Measurements from ENCODE around the gene DBNL. TPM values are rescaled to one million over a fixed set of nuclear protein-coding genes. Genes with fewer than 3 reads are reported as not detected.

DBNL gene
- total and polyA plus RNA-seq, 4 donors: 80.1 to 105 (median 93.8) TPM

- Histone ChIP-seq H3K27ac (ENCODE audit: low read depth in 1 of 2, low read length in 2 of 2) (no peak overlapping the region), H3K4me3 (ENCODE audit: low read length in 2 of 2) (no peak overlapping the region), H3K27me3 (ENCODE audit: control insufficient read depth in 1 of 2, insufficient read depth in 2 of 2, low read length in 1 of 2) (no peaks in the 10 kb centered on the region), H3K9me3 (ENCODE audit: control insufficient read depth, low read length) (no peaks in the 10 kb centered on the region), H3K4me1 (ENCODE audit: control insufficient read depth in 1 of 2, insufficient read depth in 2 of 2, low read length in 2 of 2) (no peaks in the 10 kb centered on the region), H3K36me3 (ENCODE audit: control insufficient read depth in 1 of 2, insufficient read depth in 2 of 2, low read length in 1 of 2) (peaks cover 3 to 6% of the 10 kb centered on the region in 2 donors)
- ATAC-seq (ENCODE audit: low FRiP score): no peak
- peak in 1 of 2 donors; percentile 41 for DNase-seq
- intact Hi-C loops (cut with DNase I): loop anchor here in 1 of 2 donors (10.0 kb wide), 1 partner anchor 507 kb away; no protein-coding TSS in a partner anchor
- 89 to 92% methylated on average over 30 of the region's 30 CpGs for WGBS, 2 donors
These were observed 13.6 kb downstream of the DBNL start for GRCh38 chr7:44057849-44058758.

- DNase-seq (peak in 1 of 2 donors; percentile 40), ATAC-seq (ENCODE audit: low FRiP score) (no peak)
- Histone ChIP-seq H3K27me3 (ENCODE audit: control insufficient read depth in 1 of 2, insufficient read depth in 2 of 2, low read length in 1 of 2) (no peaks in the 10 kb centered on the region), H3K27ac (ENCODE audit: low read depth in 1 of 2, low read length in 2 of 2) (no peak overlapping the region), H3K36me3 (ENCODE audit: control insufficient read depth in 1 of 2, insufficient read depth in 2 of 2, low read length in 1 of 2) (peaks cover 3 to 6% of the 10 kb centered on the region in 2 donors), H3K4me1 (ENCODE audit: control insufficient read depth in 1 of 2, insufficient read depth in 2 of 2, low read length in 2 of 2) (no peaks in the 10 kb centered on the region), H3K4me3 (ENCODE audit: low read length in 2 of 2) (no peak overlapping the region), H3K9me3 (ENCODE audit: control insufficient read depth, low read length) (no peaks in the 10 kb centered on the region)
- 86 to 90% methylated on average over 7 of the region's 7 CpGs for WGBS, 2 donors
- intact Hi-C loops (cut with DNase I): loop anchor here in 1 of 2 donors (10.0 kb wide), 1 partner anchor 506 kb away; no protein-coding TSS in a partner anchor
These were observed 14.3 kb downstream of the DBNL start for GRCh38 chr7:44058759-44059218.

GRCh38 chr7:44059219-44060090 is 15.0 kb downstream of the DBNL start:
- DNase-seq: peak; percentile 44 to 55
- intact Hi-C loops (cut with DNase I): loop anchor here in 1 of 2 donors (10.0 kb wide), 1 partner anchor 505 kb away; no protein-coding TSS in a partner anchor
- no peak overlapping the region for H3K27ac ChIP-seq (ENCODE audit: low read depth in 1 of 2, low read length in 2 of 2)
- H3K4me1 ChIP-seq (ENCODE audit: control insufficient read depth in 1 of 2, insufficient read depth in 2 of 2, low read length in 2 of 2): no peaks in the 10 kb centered on the region
- no peak overlapping the region for H3K4me3 ChIP-seq (ENCODE audit: low read length in 2 of 2)
- H3K27me3 ChIP-seq (ENCODE audit: control insufficient read depth in 1 of 2, insufficient read depth in 2 of 2, low read length in 1 of 2): no peaks in the 10 kb centered on the region
- H3K36me3 ChIP-seq (ENCODE audit: control insufficient read depth in 1 of 2, insufficient read depth in 2 of 2, low read length in 1 of 2): peaks cover 3 to 6% of the 10 kb centered on the region in 2 donors
- WGBS, 2 donors: 89 to 91% methylated on average over 14 of the region's 14 CpGs
- no peaks in the 10 kb centered on the region for H3K9me3 ChIP-seq (ENCODE audit: control insufficient read depth, low read length)
- ATAC-seq (ENCODE audit: low FRiP score): no peak

DNA sequence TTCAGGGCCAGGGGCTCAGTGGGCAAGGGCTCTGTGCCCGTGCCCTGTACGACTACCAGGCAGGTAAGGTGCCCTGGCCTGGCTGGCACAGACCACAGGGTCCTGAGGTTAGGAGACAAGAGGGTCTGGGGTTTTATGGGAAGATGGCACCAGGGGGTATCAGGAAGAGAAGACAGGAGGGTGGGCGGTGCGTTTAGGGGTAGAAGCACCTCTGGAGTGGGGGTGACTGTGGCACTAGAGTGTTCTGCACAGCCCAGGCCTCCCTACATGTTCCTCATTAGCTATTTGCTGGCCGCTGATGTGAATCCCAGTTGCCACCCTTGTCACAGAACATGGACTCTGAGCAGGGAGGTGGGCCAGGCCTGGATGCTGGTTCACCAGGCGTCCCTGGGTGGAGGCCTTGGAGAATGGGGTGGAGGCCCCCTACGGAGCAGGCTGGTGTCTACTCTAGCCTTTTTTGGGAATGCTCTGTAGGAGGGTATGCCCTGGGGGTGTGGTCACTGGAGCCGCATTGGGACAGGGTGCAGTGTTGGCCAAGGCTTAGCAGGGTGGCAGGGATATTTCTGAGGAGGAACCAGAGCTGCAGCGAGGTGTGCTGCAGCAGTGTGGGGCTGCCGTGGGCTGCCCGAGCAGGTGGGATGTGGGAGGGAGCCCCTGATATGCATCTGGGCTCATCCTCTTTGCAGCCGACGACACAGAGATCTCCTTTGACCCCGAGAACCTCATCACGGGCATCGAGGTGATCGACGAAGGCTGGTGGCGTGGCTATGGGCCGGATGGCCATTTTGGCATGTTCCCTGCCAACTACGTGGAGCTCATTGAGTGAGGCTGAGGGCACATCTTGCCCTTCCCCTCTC is 15.8 kb downstream of the DBNL start:
- Histone ChIP-seq H3K4me1 (ENCODE audit: control insufficient read depth in 1 of 2, insufficient read depth in 2 of 2, low read length in 2 of 2) (no peaks in the 10 kb centered on the region), H3K9me3 (ENCODE audit: control insufficient read depth, low read length) (no peaks in the 10 kb centered on the region), H3K36me3 (ENCODE audit: control insufficient read depth in 1 of 2, insufficient read depth in 2 of 2, low read length in 1 of 2) (peaks cover 3 to 6% of the 10 kb centered on the region in 2 donors), H3K27ac (ENCODE audit: low read depth in 1 of 2, low read length in 2 of 2) (no peak overlapping the region), H3K4me3 (ENCODE audit: low read length in 2 of 2) (no peak overlapping the region), H3K27me3 (ENCODE audit: control insufficient read depth in 1 of 2, insufficient read depth in 2 of 2, low read length in 1 of 2) (no peaks in the 10 kb centered on the region)
- WGBS, 2 donors: 90 to 91% methylated on average over 21 of the region's 21 CpGs
- DNase-seq (peak; percentile 37 to 65), ATAC-seq (ENCODE audit: low FRiP score) (no peak)
- intact Hi-C loops (cut with DNase I): no loop called here

DNA sequence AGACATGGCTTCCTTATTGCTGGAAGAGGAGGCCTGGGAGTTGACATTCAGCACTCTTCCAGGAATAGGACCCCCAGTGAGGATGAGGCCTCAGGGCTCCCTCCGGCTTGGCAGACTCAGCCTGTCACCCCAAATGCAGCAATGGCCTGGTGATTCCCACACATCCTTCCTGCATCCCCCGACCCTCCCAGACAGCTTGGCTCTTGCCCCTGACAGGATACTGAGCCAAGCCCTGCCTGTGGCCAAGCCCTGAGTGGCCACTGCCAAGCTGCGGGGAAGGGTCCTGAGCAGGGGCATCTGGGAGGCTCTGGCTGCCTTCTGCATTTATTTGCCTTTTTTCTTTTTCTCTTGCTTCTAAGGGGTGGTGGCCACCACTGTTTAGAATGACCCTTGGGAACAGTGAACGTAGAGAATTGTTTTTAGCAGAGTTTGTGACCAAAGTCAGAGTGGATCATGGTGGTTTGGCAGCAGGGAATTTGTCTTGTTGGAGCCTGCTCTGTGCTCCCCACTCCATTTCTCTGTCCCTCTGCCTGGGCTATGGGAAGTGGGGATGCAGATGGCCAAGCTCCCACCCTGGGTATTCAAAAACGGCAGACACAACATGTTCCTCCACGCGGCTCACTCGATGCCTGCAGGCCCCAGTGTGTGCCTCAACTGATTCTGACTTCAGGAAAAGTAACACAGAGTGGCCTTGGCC is 16.6 kb downstream of the DBNL start:
- Histone ChIP-seq H3K27me3 (ENCODE audit: control insufficient read depth in 1 of 2, insufficient read depth in 2 of 2, low read length in 1 of 2) (no peaks in the 10 kb centered on the region), H3K27ac (ENCODE audit: low read depth in 1 of 2, low read length in 2 of 2) (no peak overlapping the region), H3K4me3 (ENCODE audit: low read length in 2 of 2) (no peak overlapping the region), H3K36me3 (ENCODE audit: control insufficient read depth in 1 of 2, insufficient read depth in 2 of 2, low read length in 1 of 2) (peaks cover 3 to 6% of the 10 kb centered on the region in 2 donors), H3K4me1 (ENCODE audit: control insufficient read depth in 1 of 2, insufficient read depth in 2 of 2, low read length in 2 of 2) (no peaks in the 10 kb centered on the region), H3K9me3 (ENCODE audit: control insufficient read depth, low read length) (no peaks in the 10 kb centered on the region)
- intact Hi-C loops (cut with DNase I): no loop called here
- DNase-seq: peak in 1 of 2 donors; percentile 62
- 70 to 73% methylated on average over 8 of the region's 8 CpGs for WGBS, 2 donors
- no peak for ATAC-seq (ENCODE audit: low FRiP score)

GRCh38 chr7:44061645-44062179 is 17.2 kb downstream of the DBNL start:
- no peaks in the 10 kb centered on the region for H3K9me3 ChIP-seq (ENCODE audit: control insufficient read depth, low read length)
- no peaks in the 10 kb centered on the region for H3K27me3 ChIP-seq (ENCODE audit: control insufficient read depth in 1 of 2, insufficient read depth in 2 of 2, low read length in 1 of 2)
- no peaks in the 10 kb centered on the region for H3K4me1 ChIP-seq (ENCODE audit: control insufficient read depth in 1 of 2, insufficient read depth in 2 of 2, low read length in 2 of 2)
- ATAC-seq (ENCODE audit: low FRiP score): no peak
- H3K36me3 ChIP-seq (ENCODE audit: control insufficient read depth in 1 of 2, insufficient read depth in 2 of 2, low read length in 1 of 2): peaks cover 3 to 6% of the 10 kb centered on the region in 2 donors
- DNase-seq: peak in 1 of 2 donors; percentile 49
- no peak overlapping the region for H3K4me3 ChIP-seq (ENCODE audit: low read length in 2 of 2)
- no peak overlapping the region for H3K27ac ChIP-seq (ENCODE audit: low read depth in 1 of 2, low read length in 2 of 2)
- WGBS, 2 donors: 87 to 88% methylated on average over 8 of the region's 8 CpGs
- intact Hi-C loops (cut with DNase I): no loop called here

DNA sequence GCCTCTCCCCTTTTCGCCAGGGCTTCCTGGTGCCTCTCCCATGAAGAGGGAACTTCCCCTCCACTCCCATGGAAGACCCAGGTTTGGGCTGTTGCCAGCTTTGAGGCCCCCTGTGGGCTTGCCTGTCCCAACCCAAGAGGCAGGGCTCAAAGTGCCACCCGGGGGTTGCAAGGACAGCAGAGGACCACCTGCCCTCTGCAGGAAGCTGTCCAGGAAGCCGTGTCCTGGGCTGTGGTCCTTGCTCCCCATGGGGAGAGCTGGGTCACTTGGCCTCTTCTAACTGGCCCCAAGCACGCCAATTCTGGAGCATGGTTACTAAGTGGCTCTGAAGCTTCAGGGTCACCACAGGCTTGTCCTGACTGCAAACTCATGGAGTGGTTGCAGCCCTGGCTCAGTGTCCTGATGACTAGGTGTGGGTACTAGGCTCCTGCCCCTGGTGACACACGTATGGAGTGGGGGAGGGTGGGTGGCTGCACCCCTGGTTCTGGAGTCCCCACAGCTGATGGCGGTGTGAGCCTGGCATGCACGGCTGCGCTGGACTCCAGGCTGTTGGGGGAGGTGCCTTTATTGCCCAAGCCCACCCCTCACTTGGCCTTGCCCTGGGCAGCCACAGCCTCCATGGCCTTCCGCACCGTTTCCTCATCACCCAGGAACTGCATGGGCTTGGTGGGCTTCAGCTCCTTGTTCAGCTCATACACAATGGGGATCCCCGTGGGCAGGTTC is 17.8 kb downstream of the DBNL start:
- Histone ChIP-seq H3K36me3 (ENCODE audit: control insufficient read depth in 1 of 2, insufficient read depth in 2 of 2, low read length in 1 of 2) (peaks cover 3 to 6% of the 10 kb centered on the region in 2 donors), H3K27ac (ENCODE audit: low read depth in 1 of 2, low read length in 2 of 2) (no peak overlapping the region), H3K4me3 (ENCODE audit: low read length in 2 of 2) (no peak overlapping the region), H3K9me3 (ENCODE audit: control insufficient read depth, low read length) (no peaks in the 10 kb centered on the region), H3K4me1 (ENCODE audit: control insufficient read depth in 1 of 2, insufficient read depth in 2 of 2, low read length in 2 of 2) (no peaks in the 10 kb centered on the region), H3K27me3 (ENCODE audit: control insufficient read depth in 1 of 2, insufficient read depth in 2 of 2, low read length in 1 of 2) (no peaks in the 10 kb centered on the region)
- ATAC-seq (ENCODE audit: low FRiP score) (no peak), DNase-seq (peak in 1 of 2 donors; percentile 72)
- 90% methylated on average over 11 of the region's 11 CpGs for WGBS, 2 donors
- intact Hi-C loops (cut with DNase I): no loop called here

All from aorta (tissue), 5 donors.